ENCODE data around the gene NKAIN1.

NKAIN1 gene

DNA sequence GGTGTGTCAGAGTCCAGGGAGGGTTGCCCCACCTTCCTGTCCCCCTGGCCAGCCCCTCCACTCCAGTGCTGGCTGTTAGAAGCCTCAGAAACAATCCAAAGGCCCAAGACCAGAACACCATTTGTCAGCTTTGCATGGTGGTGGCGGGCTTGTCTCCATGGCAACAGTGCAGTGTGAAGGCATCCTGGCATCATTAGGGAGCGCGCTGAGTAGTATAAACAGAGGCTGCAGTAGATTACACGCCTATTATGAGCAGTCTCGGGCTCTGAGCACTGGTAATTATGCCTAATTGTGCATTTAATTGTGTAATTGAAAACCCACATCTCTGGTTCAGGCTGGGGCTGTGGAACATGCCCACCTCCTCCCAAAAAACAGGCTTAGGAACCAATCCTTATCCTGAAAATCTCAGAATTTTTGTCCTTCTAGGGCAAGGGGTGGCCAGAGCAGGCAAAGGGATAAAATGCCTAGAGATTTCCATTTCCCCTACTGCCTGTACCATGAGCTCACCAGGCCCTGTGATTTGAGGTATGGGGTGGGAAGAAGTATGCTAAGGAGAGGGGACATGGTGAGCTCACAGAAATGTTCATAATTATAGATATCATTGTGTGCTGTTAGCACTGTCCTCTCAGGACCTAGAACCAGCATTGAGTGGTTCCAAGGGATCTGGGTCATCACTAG lies 11.7 kb downstream of the NKAIN1 start:
- no peak for DNase-seq (ENCODE audit: low read depth in 1 of 2, low spot score in 1 of 2)
- no peak for TF ChIP-seq JUND (IDR thresholded peaks at IDR 0.05; ENCODE audit: low read depth)
- in situ Hi-C loops (cut with HindIII; ENCODE audit: low pct_unique_long_range_greater_than_20kb, low sequenced_read_pairs), result no loop called here

DNA sequence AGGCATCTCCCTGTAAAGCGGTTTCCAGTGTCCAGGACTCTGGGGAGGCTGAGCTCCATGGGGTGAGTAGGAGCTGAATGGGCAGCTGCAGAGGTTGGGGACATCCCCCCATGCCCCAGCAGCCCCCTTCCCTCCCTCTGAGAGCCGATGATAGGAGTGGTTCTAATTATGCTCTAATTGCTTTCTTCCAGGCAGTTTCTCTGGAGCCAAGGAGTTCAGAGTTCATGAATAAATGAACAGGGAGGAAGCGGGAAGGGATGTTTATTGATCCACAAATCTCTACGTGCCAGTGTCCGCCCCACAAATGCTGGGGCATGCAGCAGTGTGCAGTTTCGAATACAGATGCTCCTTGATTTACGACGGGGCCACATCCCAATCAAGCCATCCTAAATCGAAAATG lies 15.6 kb downstream of the NKAIN1 start:
- no peak for DNase-seq (ENCODE audit: low read depth in 1 of 2, low spot score in 1 of 2)
- in situ Hi-C loops (cut with HindIII; ENCODE audit: low pct_unique_long_range_greater_than_20kb, low sequenced_read_pairs), result no loop called here
- TF ChIP-seq JUND (IDR thresholded peaks at IDR 0.05; ENCODE audit: low read depth), result no peak

DNA sequence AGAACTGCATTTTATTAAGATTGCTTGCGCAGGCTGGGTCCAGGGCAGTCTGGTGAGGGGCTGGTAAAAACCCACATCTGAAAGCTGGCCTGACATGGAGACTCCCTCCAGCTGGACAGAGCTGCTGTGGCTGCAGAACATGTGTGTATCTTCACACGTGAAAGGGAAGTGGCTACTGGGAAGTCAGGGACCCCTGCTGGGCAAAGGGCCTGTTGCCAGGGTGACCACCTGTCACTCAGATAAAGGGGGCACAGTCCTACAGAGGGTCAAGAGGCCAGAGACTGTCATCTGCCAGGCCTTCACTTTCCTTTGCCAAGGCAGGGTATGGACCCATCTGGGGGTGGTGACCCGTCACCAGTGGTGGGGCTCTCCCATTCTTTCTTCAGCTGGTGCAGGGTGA lies 17.5 kb downstream of the NKAIN1 start:
- no peak for DNase-seq (ENCODE audit: low read depth in 1 of 2, low spot score in 1 of 2)
- TF ChIP-seq JUND (IDR thresholded peaks at IDR 0.05; ENCODE audit: low read depth), result no peak
- in situ Hi-C loops (cut with HindIII; ENCODE audit: low pct_unique_long_range_greater_than_20kb, low sequenced_read_pairs), result no loop called here

DNA sequence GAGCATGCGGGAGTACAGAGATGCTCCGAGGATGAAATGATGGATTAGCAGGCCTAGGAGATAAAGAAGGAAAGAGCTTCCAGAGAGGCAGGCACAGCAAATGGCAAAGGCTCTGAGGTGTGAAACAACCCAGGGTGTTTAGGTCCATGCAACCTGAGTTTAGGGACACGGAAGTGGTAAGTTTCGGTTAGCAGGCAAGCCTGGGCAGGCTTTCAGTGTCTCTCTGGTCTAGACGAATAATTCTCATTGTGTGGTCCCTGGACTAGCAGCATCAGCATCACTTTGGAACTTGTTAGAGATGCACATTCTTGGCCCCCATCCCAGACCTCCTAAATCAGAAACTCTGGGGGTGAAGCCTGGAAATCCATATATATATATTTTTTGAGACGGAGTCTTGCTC lies 18.6 kb downstream of the NKAIN1 start:
- no peak for DNase-seq (ENCODE audit: low read depth in 1 of 2, low spot score in 1 of 2)
- in situ Hi-C loops (cut with HindIII; ENCODE audit: low pct_unique_long_range_greater_than_20kb, low sequenced_read_pairs), result no loop called here
- no peak for TF ChIP-seq JUND (IDR thresholded peaks at IDR 0.05; ENCODE audit: low read depth)

DNA sequence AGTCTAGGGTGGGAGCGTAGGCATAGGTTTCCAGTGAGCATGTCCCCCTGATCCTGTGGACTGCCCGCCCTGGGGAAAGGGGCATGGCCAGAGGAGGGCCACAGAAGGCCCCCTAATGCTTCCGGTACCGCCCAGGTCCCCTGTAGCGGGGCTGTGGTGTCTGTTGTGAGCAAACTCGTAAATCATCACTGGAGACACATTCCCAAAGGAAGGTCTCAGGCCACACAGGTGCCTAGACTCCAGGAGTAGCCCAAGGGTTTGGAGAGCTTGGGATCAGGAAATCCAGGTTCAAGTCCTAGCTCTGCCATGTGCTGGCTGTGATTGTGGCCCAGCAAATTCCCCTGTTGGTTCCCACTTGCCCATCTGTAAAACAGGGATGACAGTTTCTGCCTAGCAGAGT lies 20.2 kb downstream of the NKAIN1 start:
- TF ChIP-seq JUND (IDR thresholded peaks at IDR 0.05; ENCODE audit: low read depth), result no peak
- in situ Hi-C loops (cut with HindIII; ENCODE audit: low pct_unique_long_range_greater_than_20kb, low sequenced_read_pairs), result no loop called here
- no peak for DNase-seq (ENCODE audit: low read depth in 1 of 2, low spot score in 1 of 2)

DNA sequence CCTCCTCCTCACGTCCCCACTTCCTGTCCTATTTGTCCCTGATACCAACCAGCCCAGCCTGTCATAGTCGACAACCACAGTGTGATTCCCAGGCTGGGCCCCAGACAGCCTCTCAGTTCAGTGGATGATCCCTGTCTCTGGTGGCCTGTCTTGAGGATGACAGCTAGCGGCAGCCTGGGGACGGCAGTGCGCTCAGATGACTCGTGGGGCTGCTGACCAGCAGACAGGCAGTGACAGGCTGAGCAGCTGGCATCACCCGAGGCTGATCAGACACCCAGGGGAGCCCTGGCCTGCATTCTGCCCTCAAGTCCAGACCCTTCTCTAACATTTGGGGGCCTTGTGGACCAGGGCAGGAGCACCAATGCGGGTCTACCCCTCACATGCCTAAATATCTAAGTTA lies 21.0 kb downstream of the NKAIN1 start:
- TF ChIP-seq JUND (IDR thresholded peaks at IDR 0.05; ENCODE audit: low read depth), result no peak
- in situ Hi-C loops (cut with HindIII; ENCODE audit: low pct_unique_long_range_greater_than_20kb, low sequenced_read_pairs), result no loop called here
- no peak for DNase-seq (ENCODE audit: low read depth in 1 of 2, low spot score in 1 of 2)

DNA sequence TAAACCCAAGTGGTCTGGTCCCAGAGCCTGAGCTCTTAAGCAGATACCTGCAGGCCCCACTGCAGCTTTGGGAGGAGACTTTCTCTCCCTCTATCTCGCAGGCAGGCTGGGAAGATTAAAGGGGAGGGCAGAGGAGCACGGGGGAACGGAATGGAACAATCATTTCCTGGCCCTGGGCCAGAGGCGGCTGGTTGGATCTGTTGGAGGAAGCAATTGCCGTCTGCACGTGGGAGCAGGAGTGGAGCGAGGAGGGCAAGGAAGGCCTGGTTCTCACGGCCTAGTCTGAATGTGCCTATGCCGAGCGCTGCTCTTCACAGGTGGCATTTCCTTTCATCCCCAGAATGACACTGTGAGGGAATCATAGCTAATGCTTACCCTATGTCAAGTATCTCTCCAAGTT lies 23.7 kb downstream of the NKAIN1 start:
- no peak for DNase-seq (ENCODE audit: low read depth in 1 of 2, low spot score in 1 of 2)
- in situ Hi-C loops (cut with HindIII; ENCODE audit: low pct_unique_long_range_greater_than_20kb, low sequenced_read_pairs), result no loop called here
- TF ChIP-seq JUND (IDR thresholded peaks at IDR 0.05; ENCODE audit: low read depth), result no peak

DNA sequence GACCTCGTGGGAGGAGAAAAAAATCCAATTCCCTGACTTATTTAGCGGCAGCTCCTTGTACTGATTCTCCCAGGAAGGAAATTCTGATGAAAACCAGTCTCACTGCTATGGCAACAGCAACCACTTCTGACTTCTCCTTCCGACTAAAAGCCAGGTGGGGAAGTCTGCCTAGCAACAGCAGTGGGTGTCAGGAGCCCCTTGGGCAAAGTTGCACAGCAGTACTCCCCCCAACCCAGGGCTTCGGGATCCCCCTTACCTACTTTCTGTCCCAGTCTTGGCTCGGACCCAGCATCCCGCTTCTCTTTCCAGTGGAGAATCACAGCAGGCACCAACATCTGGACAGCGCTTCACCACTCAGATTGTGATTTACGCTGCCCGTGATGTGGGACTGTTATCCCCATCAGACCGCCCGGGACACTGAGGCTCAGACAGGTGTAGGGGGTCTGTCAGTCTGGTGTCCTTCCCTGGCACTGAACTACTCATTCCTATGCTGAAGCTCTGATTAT lies 24.6 kb downstream of the NKAIN1 start:
- in situ Hi-C loops (cut with HindIII; ENCODE audit: low pct_unique_long_range_greater_than_20kb, low sequenced_read_pairs), result no loop called here

DNA sequence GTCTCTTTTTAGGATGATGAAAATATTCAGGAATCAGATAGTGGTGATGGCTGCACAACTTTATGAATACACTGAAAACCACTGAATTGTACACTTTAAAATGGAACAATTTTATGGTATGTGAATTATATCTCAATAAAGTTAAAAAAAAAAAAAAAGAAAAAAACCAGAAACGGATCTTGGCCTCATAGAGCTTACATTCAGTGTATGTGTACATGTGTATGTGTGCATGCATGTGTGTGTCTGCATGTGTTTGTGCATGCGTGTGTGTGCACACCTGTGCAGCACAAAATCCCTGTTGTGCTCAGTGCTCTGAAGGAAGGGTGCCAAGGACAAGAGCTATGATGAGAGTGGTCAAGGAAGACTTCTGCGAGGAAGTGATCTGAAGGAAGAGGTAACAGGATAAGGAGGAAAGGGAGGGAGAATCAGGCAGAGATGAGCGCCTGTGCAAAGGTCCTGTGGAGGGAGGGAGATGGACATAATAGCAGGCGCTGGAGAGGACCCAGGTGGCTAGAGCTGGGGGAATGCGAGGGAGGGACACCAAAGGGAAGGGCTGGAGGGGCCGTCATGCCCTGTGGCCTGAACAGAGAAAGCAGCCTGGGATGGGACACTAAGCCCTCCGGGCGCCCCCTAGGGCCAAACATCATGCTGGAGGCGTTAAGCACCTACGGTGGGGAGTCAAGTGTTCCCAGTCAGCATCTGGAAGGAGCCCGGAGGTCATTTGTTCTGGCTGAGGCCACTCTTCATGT lies 25.2 kb downstream of the NKAIN1 start:
- DNase-seq (ENCODE audit: low read depth in 1 of 2, low spot score in 1 of 2), result no peak
- TF ChIP-seq JUND (IDR thresholded peaks at IDR 0.05; ENCODE audit: low read depth), result no peak
- in situ Hi-C loops (cut with HindIII; ENCODE audit: low pct_unique_long_range_greater_than_20kb, low sequenced_read_pairs), result no loop called here

More for the DNA sequence above, 24.6 kb downstream of the NKAIN1 start:
- DNase-seq (ENCODE audit: low read depth in 1 of 2, low spot score in 1 of 2), result no peak
- no peak for TF ChIP-seq JUND (IDR thresholded peaks at IDR 0.05; ENCODE audit: low read depth)

DNA sequence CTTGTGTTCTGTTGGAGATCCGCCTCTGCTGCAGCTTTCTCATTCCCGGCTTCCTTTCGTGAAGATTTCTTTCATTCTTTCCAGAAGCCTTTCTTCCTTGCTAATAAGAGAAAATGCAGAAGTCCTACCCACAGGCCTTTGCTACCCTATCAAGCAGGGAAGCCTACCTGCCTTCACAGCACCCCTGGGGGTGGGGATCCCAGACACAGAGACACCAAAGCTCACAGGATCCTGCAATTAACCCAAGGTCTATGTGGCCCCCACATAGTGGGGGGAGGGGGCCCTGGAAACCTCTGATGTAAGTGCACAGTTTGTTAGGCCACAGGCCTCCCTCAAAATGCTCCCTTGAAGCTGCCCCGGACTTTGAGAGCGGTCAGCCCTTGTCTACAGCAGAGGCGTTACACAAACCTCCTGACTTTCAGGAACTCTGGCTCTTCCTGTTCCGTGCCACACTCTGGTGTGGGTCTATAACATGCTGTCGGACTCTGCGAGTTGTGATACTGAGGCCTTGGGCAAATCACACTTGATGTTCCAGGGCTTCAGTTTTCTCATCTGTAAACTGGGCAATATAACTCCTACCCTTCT lies 31.2 kb downstream of the NKAIN1 start:
- in situ Hi-C loops (cut with HindIII; ENCODE audit: low pct_unique_long_range_greater_than_20kb, low sequenced_read_pairs), result no loop called here
- no peak for TF ChIP-seq JUND (IDR thresholded peaks at IDR 0.05; ENCODE audit: low read depth)
- no peak for DNase-seq (ENCODE audit: low read depth in 1 of 2, low spot score in 1 of 2)

DNA sequence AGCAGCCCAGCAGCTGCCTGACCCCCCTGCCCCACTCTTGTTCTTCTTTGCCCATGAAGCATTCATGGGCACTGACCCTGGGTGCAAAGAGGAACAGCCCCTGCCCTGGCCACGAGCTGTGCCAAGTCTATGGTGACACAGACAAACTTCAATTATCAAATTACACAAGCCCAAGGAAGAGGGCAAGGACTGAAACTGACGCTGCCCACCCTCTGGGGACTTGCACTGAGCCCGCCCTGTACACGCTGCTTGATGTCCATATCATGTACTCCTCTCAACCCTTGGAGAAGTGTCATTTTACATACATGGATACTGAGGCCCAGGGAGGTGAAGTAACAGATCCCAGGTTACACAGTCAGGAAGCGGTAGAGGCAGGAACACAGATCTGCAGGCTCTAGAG lies 32.1 kb downstream of the NKAIN1 start:
- DNase-seq (ENCODE audit: low read depth in 1 of 2, low spot score in 1 of 2), result no peak
- in situ Hi-C loops (cut with HindIII; ENCODE audit: low pct_unique_long_range_greater_than_20kb, low sequenced_read_pairs), result no loop called here
- TF ChIP-seq JUND (IDR thresholded peaks at IDR 0.05; ENCODE audit: low read depth), result no peak

DNA sequence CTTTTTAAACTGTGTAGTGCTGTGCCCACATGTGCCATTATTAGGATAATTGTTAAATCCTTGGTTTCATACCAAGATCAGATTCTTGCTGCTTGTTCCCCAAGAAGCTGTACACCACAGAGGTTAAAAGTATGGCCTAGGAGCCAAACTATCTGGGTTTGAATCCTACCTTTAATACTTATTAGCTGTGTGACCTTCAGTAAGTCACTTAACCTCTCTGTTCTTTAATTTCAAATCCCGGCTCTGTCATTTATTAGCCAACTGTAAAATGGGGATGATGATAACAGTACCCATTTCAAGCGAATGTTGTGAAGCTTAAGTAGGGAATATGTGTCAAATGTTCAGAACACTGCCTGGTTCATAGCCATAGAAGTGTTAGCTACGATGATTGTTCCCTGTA lies 32.6 kb downstream of the NKAIN1 start:
- TF ChIP-seq JUND (IDR thresholded peaks at IDR 0.05; ENCODE audit: low read depth), result no peak
- no peak for DNase-seq (ENCODE audit: low read depth in 1 of 2, low spot score in 1 of 2)
- in situ Hi-C loops (cut with HindIII; ENCODE audit: low pct_unique_long_range_greater_than_20kb, low sequenced_read_pairs), result no loop called here

DNA sequence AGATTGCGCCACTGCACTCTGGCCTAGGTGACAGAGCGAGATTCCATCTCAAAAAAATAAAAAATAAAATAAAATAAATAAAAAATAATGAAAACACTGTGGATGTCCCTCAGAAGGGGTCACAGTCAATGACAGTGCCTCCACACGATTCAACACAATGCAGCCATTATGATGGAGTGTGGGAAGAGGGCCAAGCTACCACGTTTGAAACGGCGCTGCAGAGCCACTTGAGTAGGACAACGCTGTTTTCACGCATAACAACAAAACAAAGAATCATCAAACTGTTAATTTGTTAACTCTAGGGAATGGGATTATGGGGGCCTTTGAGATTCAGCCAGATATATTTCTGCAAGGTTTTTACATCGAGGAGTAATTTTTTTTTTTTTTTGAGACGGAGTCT lies 36.5 kb downstream of the NKAIN1 start:
- in situ Hi-C loops (cut with HindIII; ENCODE audit: low pct_unique_long_range_greater_than_20kb, low sequenced_read_pairs), result no loop called here
- DNase-seq (ENCODE audit: low read depth in 1 of 2, low spot score in 1 of 2), result no peak
- no peak for TF ChIP-seq JUND (IDR thresholded peaks at IDR 0.05; ENCODE audit: low read depth)
